GM19455 (cell line): ENCODE data around the gene LRRC8A.
"Not testable (repeated sequence)": the region's sequence is repeated elsewhere in the genome, so short reads cannot be mapped to it uniquely, and the experiment has no call there.

ENCODE experiments used
- ATAC-seq: cut with Tn5 transposase; IDR thresholded peaks from one replicate; pipeline ENCODE4 v1.9.1; 2021; ENCODE audit not compliant: unreplicated experiment

LRRC8A gene

DNA sequence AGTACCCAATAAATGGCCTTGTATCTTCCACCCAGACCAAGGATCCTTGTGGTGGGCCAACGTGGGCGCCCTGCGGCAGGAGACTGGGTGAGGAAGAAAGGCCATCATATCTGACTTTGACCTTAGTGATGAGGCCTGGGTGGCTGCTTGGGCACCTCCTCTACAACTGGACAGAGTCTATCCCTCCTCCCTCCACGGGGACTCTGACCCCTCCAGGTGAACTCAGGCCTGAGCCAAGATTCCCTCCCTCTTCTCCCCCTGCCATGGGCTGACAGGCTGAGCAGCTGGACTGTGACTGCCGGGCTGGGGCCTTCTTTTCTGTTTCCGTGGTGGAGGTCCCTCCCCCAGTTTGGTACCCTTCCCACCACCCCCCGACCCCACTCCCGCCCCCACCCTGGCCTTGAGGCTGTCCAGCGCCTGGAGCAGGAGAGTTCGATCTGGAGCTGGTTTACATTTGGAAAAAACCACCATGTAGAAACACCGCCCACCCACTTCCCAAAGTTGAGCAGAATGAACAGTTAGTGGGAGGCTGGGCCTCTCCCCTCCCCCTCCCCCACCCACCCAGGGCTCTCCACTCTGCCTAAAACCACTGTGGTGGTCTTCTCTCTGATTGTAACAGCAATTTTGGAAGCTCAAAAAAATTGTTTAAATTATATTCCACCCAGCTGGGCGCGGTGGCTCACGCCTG, 37.6 kb downstream of the LRRC8A start:
- ATAC-seq, result no peak

- ATAC-seq, result no peak
Observed at GRCh38 chr9:128920381-128921058, 38.6 kb downstream of the LRRC8A start, which contains the start of gene PHYHD1. TSS of gene PHYHD1 (plus strand) at chr9:128920982. CDS start at chr9:128922324, 1,342 bp downstream.

GRCh38 chr9:128921881-128922763, 40.2 kb downstream of the LRRC8A start:
- ATAC-seq, result no peak

DNA sequence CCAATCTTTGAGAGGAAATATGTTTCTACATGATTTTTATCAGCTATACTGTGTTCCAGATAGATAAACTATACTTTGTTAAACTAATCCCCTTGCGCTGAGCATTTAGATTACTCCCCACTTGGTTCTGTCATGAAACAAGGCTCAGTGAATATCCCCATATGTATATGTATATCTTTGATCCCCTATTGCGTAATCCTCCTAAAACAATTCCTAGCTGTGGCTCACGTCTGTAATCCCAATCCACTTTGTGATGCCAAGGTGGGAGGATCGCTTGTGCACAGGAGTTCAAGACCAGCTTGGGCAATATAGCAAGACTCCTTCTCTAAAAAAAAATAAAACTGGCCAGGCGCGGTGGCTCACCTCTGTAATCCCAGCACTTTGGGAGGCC, 41.6 kb downstream of the LRRC8A start:
- no peak for ATAC-seq

DNA sequence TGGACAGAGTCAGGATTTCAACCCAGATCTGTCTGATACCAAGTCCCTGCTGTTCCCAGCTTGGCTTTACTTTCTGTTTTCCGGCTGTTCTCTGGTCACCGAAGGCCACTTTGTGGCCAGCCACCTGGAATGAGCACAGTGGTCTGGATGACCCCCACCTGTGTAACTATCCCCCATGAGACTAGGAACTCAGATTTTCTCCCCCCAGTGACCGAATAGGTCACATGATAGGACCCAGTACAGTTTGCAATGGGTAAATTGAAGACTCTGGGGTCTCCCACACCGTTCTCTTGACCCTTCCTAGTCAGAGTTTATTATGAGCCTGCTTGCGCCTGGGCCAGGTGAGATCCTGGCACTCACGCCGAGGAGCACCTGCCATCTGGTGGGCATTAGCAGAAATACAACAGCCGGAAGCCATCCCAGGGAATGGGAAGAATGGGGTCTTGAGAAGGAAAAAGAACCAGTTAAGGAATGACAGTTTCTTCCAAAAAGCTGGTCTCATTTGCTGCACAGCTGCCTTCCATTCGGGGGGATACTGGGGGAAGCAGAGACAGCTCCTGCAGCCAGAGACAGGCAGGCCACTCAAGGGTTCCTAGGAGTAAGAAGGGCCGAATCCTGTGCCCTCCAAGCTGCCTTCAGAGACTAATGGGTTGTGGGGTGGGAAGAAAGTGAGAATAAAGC, 45.9 kb downstream of the LRRC8A start:
- no peak for ATAC-seq

GRCh38 chr9:128928624-128929023, 46.7 kb downstream of the LRRC8A start:
- ATAC-seq, result no peak

- ATAC-seq, result no peak
Observed at GRCh38 chr9:128929560-128929959, 47.6 kb downstream of the LRRC8A start.

DNA sequence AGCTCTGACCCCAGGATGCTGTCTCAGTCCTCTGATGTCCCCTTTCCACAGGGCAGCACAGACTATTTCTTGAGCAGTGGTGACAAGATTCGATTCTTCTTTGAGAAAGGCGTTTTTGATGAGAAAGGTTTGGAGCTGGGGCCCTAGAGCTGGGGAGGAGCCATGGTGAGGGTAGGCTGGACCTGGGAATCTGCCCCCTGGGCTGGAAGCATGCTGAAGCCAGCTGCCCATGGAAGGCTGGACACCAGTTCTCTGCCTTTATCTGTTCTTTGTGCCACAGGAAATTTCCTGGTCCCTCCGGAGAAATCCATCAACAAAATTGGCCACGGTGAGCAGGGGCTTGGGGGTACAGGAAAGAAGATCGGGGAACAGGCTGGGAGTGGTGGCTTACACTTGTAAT, 51.8 kb downstream of the LRRC8A start:
- ATAC-seq, result no peak

DNA sequence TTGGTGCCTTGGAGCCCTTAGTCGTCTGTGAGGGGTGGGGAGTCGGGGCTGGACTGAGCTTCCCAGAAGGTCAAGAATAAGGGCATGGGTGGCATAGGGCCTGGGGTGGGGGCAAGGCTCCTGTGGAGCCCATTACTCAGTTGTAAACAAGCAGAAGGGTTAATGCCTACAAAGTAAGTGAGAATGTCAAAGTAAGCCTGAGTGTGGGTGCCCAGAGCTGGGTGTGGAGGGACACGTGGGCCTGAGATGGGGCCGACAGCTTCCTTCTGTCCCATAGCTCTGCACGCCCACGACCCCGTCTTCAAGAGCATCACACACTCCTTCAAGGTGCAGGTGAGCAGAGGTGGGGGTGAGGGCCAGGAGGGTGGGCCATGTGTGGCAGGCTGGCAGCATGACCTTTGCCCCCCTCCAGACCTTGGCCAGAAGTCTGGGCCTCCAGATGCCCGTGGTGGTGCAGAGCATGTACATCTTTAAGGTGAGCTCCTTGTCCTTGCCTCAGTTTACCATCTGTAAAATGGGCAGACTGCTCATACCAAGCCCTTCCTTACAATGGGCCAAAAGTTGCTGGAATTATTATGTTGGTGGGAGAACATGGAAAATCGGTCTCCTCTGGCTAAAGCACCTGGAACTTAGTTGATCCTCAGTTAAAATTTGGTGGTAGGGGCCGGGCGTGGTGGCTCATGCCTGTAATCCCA, 54.4 kb downstream of the LRRC8A start:
- ATAC-seq, result no peak

GRCh38 chr9:128937310-128938165, 55.6 kb downstream of the LRRC8A start:
- ATAC-seq, result no peak

- no peak for ATAC-seq
Observed at GRCh38 chr9:128940271-128940921, 58.5 kb downstream of the LRRC8A start.

- no peak for ATAC-seq
Observed at GRCh38 chr9:128940946-128941755, 59.2 kb downstream of the LRRC8A start.

DNA sequence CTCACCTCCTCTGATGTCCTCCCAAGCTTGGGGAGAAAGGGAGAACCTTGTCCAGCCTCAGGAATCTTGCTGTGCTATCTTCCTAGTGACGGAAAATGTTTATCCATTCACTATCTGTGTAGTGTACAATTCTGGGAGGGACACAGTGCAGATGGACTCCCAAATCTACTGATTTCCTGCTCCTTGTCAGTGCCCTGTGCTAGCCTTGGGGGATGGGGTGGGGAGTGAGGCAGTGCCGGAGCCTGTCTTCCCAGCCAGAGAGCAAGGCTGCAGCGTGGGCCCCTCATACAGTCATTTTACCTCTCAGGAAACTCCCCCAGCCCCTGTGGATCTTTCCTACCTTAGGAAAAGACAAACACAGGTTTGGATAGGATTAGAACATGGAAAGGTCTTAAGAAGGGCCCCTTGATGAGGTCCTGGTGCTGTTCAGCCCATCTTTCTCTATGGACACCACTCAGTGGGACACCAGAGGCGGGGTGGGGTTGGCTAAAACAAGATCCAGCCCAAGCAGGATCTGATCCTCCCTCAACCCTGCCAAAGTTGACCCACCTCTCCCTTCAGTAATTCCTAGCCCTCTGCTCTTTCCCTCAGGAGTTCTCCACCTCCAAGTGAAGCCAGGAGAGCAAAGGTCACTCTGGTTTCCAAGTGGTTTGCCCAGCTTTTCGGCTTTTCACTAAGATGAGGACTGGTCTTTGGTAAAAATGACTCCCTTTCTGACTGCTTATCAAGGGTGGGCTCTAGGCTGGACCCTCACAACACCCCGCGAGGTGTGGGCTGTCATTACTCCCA, 62.1 kb downstream of the LRRC8A start:
- ATAC-seq, result no peak

- ATAC-seq, result not testable (repeated sequence)
Observed at GRCh38 chr9:128944966-128945365, 63.0 kb downstream of the LRRC8A start.

- no peak for ATAC-seq
Observed at GRCh38 chr9:128945798-128946501, 64.0 kb downstream of the LRRC8A start.

DNA sequence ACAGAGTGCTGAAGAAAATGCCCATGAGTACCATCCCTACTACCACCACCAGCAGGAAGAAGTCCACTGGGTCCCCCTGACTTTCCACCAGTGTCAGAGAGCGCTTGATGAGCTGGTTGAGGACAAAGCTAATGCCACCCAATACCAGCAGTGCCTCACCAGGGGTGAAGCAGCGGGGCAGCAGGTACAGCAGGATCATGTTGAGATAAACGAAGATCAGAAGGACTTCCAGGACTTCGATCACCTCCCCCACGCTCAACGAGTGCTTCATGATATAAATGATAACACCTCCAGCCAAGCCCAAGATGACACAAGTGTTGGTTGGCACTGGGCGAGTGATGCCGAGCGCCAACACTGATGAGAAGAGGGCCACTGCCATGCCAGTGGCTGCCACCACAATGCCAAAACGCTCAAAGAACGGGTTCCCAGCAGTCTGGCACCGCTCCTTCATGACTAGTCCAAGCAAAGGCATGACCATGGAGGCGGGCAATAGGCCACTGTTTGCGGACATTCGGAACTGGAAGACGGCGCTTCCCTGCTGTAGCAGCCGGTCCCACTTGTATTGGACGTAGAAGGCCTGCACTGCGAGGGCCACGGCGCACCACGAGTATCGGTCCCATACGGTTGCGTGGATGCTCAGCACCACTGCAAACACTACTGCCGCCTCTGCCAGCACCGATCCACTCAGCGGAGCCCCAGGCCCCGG, 64.8 kb downstream of the LRRC8A start:
- peak; percentile 9 for ATAC-seq
